ENCODE measurements around the gene E2F1.

GRCh38 chr20:33711446-33711738 lies 25.2 kb upstream of the E2F1 start:
- TF ChIP-seq POLR2A (IDR thresholded peaks at IDR 0.05) = no peak
- no peak for TF ChIP-seq CTCF (IDR thresholded peaks at IDR 0.05)

Data from esophagus squamous epithelium (tissue), 4 donors.